ENCODE data around the gene DNAJC4. TPM values are rescaled to one million over a fixed set of nuclear protein-coding genes. Genes with fewer than 3 reads are reported as not detected.

Gene DNAJC4
- total and polyA plus RNA-seq, 2 donors (not counting 1 experiment from before 2014, with no cell fraction given) = 12.6 TPM

GRCh38 chr11:64249038-64249437 is 18.7 kb downstream of the DNAJC4 start:
- DNase-seq (ENCODE audit: low read depth in 2 of 2) = no peak
- Histone ChIP-seq H3K79me2 (ENCODE audit: control insufficient read depth, insufficient read depth, low read length) (peaks cover 46% of the 10 kb centered on the region), H3K27ac (ENCODE audit: insufficient read depth, low read length) (no peak overlapping the region), H3K9ac (ENCODE audit: insufficient read depth, low read length) (no peak overlapping the region), H3K36me3 (ENCODE audit: control insufficient read depth, insufficient read depth, low read length) (peaks cover 1% of the 10 kb centered on the region), H3K4me2 (ENCODE audit: extremely low read depth, insufficient read depth, low read length) (no peak overlapping the region), H3K4me3 (replicated peaks in 1 of 4; ENCODE audit: control extremely low read depth in 1 of 4, insufficient read depth in 1 of 4, low read depth in 3 of 4, low read length in 4 of 4) (no peak overlapping the region), H4K20me1 (ENCODE audit: control insufficient read depth, extremely low read depth, insufficient read depth, low read length) (no peaks in the 10 kb centered on the region), H3K9me3 (ENCODE audit: control insufficient read depth, insufficient read depth, low read depth, low read length) (no peaks in the 10 kb centered on the region), H3K27me3 (ENCODE audit: control insufficient read depth, insufficient read depth, low read length) (no peaks in the 10 kb centered on the region), H3K4me1 (ENCODE audit: control insufficient read depth, extremely low read depth, insufficient read depth, low read length) (peaks cover 13% of the 10 kb centered on the region), H2AFZ (ENCODE audit: low read length) (no peak overlapping the region)
- no peak for TF ChIP-seq CTCF (conservative IDR thresholded peaks at IDR 0.05 in 1 of 2, IDR thresholded peaks at IDR 0.05 in 1 of 2; ENCODE audit: low read depth in 1 of 2, low read length in 2 of 2)
- no peak for TF ChIP-seq EZH2 (IDR thresholded peaks at IDR 0.05; ENCODE audit: low read length, missing control alignments)

- Histone ChIP-seq H3K4me1 (ENCODE audit: control insufficient read depth, extremely low read depth, insufficient read depth, low read length) (peaks cover 10% of the 10 kb centered on the region), H3K4me2 (ENCODE audit: extremely low read depth, insufficient read depth, low read length) (no peak overlapping the region), H3K4me3 (replicated peaks in 1 of 4; ENCODE audit: control extremely low read depth in 1 of 4, insufficient read depth in 1 of 4, low read depth in 3 of 4, low read length in 4 of 4) (no peak overlapping the region), H3K27ac (ENCODE audit: insufficient read depth, low read length) (no peak overlapping the region), H2AFZ (ENCODE audit: low read length) (no peak overlapping the region), H3K9ac (ENCODE audit: insufficient read depth, low read length) (no peak overlapping the region), H3K36me3 (ENCODE audit: control insufficient read depth, insufficient read depth, low read length) (peaks cover 3% of the 10 kb centered on the region), H3K79me2 (ENCODE audit: control insufficient read depth, insufficient read depth, low read length) (peaks cover 39% of the 10 kb centered on the region), H4K20me1 (ENCODE audit: control insufficient read depth, extremely low read depth, insufficient read depth, low read length) (no peaks in the 10 kb centered on the region), H3K9me3 (ENCODE audit: control insufficient read depth, insufficient read depth, low read depth, low read length) (no peaks in the 10 kb centered on the region), H3K27me3 (ENCODE audit: control insufficient read depth, insufficient read depth, low read length) (no peaks in the 10 kb centered on the region)
- no peak for DNase-seq (ENCODE audit: low read depth in 2 of 2)
- TF ChIP-seq EZH2 (IDR thresholded peaks at IDR 0.05; ENCODE audit: low read length, missing control alignments) (no peak), CTCF (conservative IDR thresholded peaks at IDR 0.05 in 1 of 2, IDR thresholded peaks at IDR 0.05 in 1 of 2; ENCODE audit: low read depth in 1 of 2, low read length in 2 of 2) (no peak)
Measured at GRCh38 chr11:64249563-64250414, 19.4 kb downstream of the DNAJC4 start.

GRCh38 chr11:64250415-64251015 is 20.2 kb downstream of the DNAJC4 start:
- Histone ChIP-seq H3K4me3 (replicated peaks in 1 of 4; ENCODE audit: control extremely low read depth in 1 of 4, insufficient read depth in 1 of 4, low read depth in 3 of 4, low read length in 4 of 4) (peak overlapping the region; percentile 53 to 62 (median 55)), H3K27me3 (ENCODE audit: control insufficient read depth, insufficient read depth, low read length) (no peaks in the 10 kb centered on the region), H4K20me1 (ENCODE audit: control insufficient read depth, extremely low read depth, insufficient read depth, low read length) (no peaks in the 10 kb centered on the region), H3K79me2 (ENCODE audit: control insufficient read depth, insufficient read depth, low read length) (peaks cover 32% of the 10 kb centered on the region), H2AFZ (ENCODE audit: low read length) (no peak overlapping the region), H3K9me3 (ENCODE audit: control insufficient read depth, insufficient read depth, low read depth, low read length) (no peaks in the 10 kb centered on the region), H3K4me2 (ENCODE audit: extremely low read depth, insufficient read depth, low read length) (peak overlapping the region; percentile 84), H3K27ac (ENCODE audit: insufficient read depth, low read length) (no peak overlapping the region), H3K4me1 (ENCODE audit: control insufficient read depth, extremely low read depth, insufficient read depth, low read length) (peaks cover 8% of the 10 kb centered on the region), H3K36me3 (ENCODE audit: control insufficient read depth, insufficient read depth, low read length) (peaks cover 7% of the 10 kb centered on the region), H3K9ac (ENCODE audit: insufficient read depth, low read length) (no peak overlapping the region)
- DNase-seq (ENCODE audit: low read depth in 2 of 2) = no peak
- TF ChIP-seq CTCF (conservative IDR thresholded peaks at IDR 0.05 in 1 of 2, IDR thresholded peaks at IDR 0.05 in 1 of 2; ENCODE audit: low read depth in 1 of 2, low read length in 2 of 2) (no peak), EZH2 (IDR thresholded peaks at IDR 0.05; ENCODE audit: low read length, missing control alignments) (no peak)

All from fibroblast of lung (primary cell).